Measurements from ENCODE around the gene DSTN.
A peak's percentile ranks its signal among the peaks of the same experiment; 100 is the strongest.

DSTN gene

GRCh38 chr20:17625246-17626051 lies 55.6 kb downstream of the DSTN start:
- no peak for DNase-seq

- DNase-seq, result no peak
Observed at GRCh38 chr20:17626217-17627007, 56.5 kb downstream of the DSTN start.

- DNase-seq, result no peak
Observed at GRCh38 chr20:17627101-17627955, 57.5 kb downstream of the DSTN start.

GRCh38 chr20:17628101-17628841 lies 58.4 kb downstream of the DSTN start:
- no peak for DNase-seq

GRCh38 chr20:17629025-17629424 lies 59.1 kb downstream of the DSTN start:
- no peak for DNase-seq

- DNase-seq, result no peak
Observed at GRCh38 chr20:17629678-17630089, 59.8 kb downstream of the DSTN start.

- DNase-seq, result no peak
Observed at GRCh38 chr20:17630151-17630805, 60.4 kb downstream of the DSTN start.

GRCh38 chr20:17630806-17631195 lies 60.9 kb downstream of the DSTN start:
- no peak for DNase-seq

- no peak for DNase-seq
Observed at GRCh38 chr20:17631576-17632319, 61.9 kb downstream of the DSTN start.

GRCh38 chr20:17633221-17633849 lies 63.5 kb downstream of the DSTN start:
- DNase-seq, result no peak

- DNase-seq, result no peak
Observed at GRCh38 chr20:17633850-17634500, 64.1 kb downstream of the DSTN start.

- no peak for DNase-seq
Observed at GRCh38 chr20:17634661-17635331, 64.9 kb downstream of the DSTN start.

- no peak for DNase-seq
Observed at GRCh38 chr20:17635332-17636244, 65.7 kb downstream of the DSTN start.

- DNase-seq, result peak; percentile 27
Observed at GRCh38 chr20:17636523-17637412, 66.9 kb downstream of the DSTN start.

- DNase-seq, result no peak
Observed at GRCh38 chr20:17637413-17637780, 67.5 kb downstream of the DSTN start.

GRCh38 chr20:17637985-17638640 lies 68.2 kb downstream of the DSTN start:
- DNase-seq, result no peak

Measured in NCI-H345 (cell line).